HUDEP-2 (cell line): ENCODE measurements around the gene BMP5.

Experiments
- DNase-seq, 76 experiments: peaks; one replicate each; lab custom pipeline; 2025; ENCODE audit not compliant: unreplicated experiment in 76 of 76; lab: John Stamatoyannopoulos, UW

BMP5 gene

GRCh38 chr6:55729665-55730064 lies 145.7 kb downstream of the BMP5 start:
- DNase-seq = no peak

- no peak for DNase-seq
Measured at GRCh38 chr6:55726144-55726543, 149.2 kb downstream of the BMP5 start.

GRCh38 chr6:55714831-55715230 lies 160.6 kb downstream of the BMP5 start:
- DNase-seq = no peak

- no peak for DNase-seq
Measured at GRCh38 chr6:55713436-55713835, 162.0 kb downstream of the BMP5 start.

- no peak for DNase-seq
Measured at GRCh38 chr6:55708711-55709110, 166.7 kb downstream of the BMP5 start.

GRCh38 chr6:55705451-55706440 lies 169.6 kb downstream of the BMP5 start:
- DNase-seq = no peak

- no peak for DNase-seq
Measured at GRCh38 chr6:55704421-55704820, 171.0 kb downstream of the BMP5 start.
